SK-N-MC (cell line): ENCODE results near the gene VAMP2.

ENCODE experiments used
- EZH2 ChIP-seq: fragments of 200-600 bp; sonication (generic); IDR thresholded peaks from one replicate; pipeline ENCODE4 v1.6.1; 2017; ENCODE audit warnings: antibody characterized with exemption
- POLR2AphosphoS5 ChIP-seq: IDR thresholded peaks from 2 replicates; pipeline ENCODE4 v1.6.1; 2012; ENCODE audit warnings: mild to moderate bottlenecking, low read depth, low read length, borderline replicate concordance

DNA sequence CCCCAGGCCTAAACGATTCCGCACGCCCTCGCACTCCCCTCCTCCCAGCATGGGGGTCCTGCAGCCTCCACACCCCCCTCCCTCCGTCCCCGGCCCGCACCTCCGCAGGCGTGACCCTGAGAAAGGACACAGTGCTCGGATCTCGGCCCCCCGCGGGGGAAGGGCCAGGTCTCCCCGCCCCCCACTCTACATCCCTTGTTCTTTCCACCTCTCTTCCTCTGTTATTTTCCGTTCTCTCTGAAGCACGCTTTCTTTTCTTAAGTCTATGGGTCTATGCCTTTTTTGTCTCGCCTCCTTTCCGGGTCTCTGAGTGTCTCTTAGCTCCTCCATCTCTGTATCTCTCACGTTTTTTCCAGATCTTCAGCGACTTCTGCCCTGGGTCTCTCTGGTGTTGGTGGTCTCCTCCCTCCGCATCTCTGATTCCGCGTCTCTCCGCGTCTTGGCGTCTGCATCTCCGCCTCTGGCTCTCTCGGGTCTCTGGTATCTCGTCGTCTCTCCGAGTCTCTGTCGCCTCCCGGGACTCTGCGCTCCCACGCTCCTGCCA is 36.7 kb downstream of the VAMP2 start:
- TF ChIP-seq EZH2 (no peak), POLR2AphosphoS5 (0 out of 2 replicates have a peak, but pooled peaks have one; percentile 1)
